HG03354 (cell line): ENCODE measurements around the gene GBE1.

Experiments
- ATAC-seq: cut with Tn5 transposase; IDR thresholded peaks from one replicate; pipeline ENCODE4 v1.9.1; 2021; ENCODE audit warnings: mild to moderate bottlenecking; ENCODE audit not compliant: unreplicated experiment, poor library complexity, severe bottlenecking

The GBE1 gene

DNA sequence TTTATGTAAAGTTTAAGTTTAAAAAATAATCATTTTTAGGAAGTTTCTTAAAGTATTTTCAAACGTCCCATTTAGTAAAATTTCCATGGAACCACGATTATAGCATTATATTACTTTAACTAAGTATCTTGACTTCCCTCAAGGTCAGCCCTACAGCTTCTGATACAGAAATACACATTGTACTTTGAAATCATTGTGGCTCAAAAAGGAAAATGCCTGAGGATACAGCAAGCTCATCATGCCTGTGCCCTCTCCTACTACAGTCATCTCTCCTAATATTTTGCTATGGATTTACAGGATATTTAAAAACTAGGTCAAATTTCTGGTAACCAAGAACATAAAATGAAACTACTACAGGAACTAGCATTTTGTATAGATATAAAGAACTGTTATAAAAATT, 51.8 kb downstream of the GBE1 start:
- ATAC-seq: no peak

DNA sequence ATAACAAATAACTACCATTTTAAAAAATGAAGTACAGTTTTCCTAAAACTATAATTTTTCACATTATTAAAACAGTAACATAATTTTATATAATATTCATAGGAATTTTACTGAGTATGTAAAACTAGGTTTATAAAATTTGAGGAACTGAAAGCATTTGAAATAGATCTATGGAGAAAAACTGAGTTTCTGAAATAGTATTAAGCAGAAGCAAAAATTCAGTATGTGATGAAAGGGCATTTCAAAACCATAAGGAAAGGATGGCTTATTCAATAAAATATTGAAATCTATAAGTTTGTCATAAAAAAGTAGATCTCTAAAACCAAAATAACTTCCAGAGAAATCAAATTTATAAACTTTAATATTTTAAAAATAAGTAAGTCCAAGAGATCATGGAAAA, 53.4 kb downstream of the GBE1 start:
- ATAC-seq: no peak

DNA sequence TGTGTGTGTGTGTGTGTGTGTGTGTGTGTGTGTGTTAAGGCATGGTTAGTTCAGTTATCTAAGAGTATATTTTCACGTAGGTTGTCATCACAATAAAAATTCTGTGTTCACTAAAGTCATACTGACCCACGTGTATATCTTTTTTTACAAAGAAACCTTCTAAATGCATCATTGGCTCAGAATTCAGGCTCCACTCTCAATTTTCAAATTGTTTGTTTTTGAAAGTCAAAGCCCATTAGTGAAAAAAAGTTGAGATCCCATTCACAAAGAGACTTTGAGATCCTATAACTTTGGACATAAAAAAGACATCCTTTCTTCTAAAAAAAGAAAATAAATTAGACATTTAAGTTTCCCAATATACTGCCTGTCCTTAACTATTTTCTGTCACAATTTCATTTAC, 59.3 kb downstream of the GBE1 start:
- no peak for ATAC-seq

GRCh38 chr3:81699536-81700320, 61.7 kb downstream of the GBE1 start:
- no peak for ATAC-seq

DNA sequence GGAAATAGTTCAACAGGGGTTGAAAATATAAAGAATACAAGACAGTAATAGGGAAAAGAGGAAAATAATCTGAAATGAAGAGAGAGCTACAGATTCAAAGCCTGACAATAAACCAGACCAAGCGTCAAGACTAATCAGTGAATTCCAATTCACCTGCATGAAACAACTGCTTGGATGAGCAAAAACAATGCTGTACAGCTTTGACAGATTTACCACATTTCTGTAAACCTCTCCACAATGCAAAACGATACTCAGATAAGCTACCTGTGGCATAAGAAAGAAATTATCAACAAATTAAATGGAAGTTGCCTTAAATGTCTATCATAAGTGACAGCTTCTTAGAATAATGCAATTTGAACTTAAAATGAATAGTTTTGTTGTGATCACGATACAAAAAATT, 65.4 kb downstream of the GBE1 start:
- no peak for ATAC-seq

GRCh38 chr3:81695302-81695701, 66.1 kb downstream of the GBE1 start:
- ATAC-seq: peak; percentile 50

DNA sequence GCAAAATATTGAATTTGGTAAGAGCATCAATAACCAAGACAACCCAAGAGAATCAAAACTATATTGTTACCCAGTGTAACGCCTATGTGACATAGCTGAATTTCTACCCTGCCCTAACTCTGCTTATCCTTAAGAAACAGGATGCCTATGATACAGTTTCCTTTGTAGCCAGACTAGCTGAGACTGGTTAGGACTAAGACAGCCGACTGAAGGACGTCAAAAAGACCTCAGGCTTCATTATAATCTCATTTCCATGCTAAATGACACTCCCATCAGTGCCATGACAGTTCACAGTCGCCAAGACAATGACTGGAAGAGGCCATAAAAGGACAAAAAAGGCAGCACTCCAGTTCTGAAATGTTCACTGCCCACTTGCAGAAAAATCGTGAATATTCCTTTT, 66.8 kb downstream of the GBE1 start:
- no peak for ATAC-seq

DNA sequence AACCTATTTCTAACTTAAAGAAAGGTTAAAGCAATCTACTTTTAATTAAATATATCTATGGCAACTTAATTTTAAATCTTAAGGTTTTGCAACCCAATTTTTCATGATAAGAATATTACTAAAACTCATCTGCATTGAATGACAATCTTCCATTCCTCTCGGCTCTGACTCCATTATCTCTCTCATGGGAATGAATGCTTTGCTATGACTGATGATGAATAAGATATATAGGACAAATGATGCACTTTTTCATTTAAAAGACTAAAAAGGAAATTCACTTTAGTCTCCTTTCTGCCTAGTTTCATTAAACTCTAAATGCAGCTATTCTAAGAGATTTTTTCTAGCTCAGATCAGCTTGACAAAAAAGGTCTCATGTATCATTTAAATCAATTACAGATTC, 68.7 kb downstream of the GBE1 start:
- ATAC-seq: no peak

DNA sequence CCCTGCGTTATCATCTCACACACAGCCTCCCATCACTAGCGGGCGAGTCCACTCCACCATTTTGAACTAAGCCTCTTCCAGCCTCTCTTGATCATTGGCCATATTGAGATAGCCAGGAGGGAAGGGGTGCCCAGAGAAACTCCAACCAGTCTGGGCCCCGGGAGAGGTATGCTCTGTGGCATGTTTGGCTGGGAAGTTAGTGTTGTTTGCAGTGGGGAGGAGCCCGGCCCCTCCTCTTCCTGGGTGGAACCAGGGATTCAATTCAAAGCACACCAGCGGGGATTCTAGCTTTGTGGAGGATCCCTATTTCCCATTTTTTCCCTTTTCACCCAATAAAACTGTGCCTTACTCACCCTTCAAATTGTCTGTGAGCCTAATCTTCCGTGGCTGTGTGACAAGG, 71.8 kb downstream of the GBE1 start:
- ATAC-seq: no peak

DNA sequence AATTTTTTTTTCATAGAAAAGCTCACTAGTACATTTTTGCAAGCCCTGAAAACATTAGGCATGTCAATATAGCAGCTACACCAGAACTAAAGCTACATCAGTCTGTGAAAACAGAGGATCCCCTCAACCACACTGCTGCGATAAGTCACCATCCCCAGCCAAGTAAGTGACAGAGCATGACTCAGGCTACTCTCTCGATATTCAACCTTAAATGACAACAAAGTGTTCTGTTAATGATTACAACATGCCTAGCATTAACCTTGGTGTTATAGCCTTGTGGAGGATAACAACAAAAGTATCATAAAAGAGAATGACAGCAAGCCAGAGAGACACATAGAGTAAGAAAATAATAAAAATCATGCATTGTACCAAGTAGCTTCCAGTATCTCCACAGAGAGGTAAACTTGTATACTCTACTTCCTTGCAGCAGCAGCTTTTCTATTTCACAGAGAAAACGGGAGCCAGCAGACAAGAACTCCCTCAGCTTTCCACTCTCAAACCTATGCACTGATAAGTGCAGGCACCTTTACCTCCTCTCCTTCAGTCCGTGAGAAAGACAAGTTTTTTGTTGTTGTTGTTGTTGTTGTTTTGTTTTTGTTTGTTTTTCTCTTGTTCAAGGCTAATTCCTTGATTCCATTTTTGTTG, 76.6 kb downstream of the GBE1 start:
- ATAC-seq: no peak

- no peak for ATAC-seq
Measured at GRCh38 chr3:81676706-81677456, 84.6 kb downstream of the GBE1 start.

DNA sequence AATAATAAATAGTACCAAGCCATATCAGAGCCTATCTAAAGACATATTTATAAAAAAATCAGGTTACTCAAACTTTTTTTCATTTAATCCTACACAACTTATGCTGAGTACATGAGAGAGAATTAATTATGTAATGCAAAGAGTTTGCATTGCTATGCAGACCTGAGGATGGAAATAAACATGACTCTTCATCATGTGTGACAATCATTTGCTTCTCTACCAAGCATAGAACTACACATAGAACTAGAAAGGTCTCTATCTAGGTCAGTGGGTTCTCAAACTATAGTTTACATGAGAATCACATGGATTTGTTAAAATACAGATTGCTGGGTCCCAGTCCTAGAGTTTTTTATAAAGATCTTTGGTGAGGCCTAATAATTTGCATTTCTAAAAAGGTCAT, 86.8 kb downstream of the GBE1 start:
- no peak for ATAC-seq

DNA sequence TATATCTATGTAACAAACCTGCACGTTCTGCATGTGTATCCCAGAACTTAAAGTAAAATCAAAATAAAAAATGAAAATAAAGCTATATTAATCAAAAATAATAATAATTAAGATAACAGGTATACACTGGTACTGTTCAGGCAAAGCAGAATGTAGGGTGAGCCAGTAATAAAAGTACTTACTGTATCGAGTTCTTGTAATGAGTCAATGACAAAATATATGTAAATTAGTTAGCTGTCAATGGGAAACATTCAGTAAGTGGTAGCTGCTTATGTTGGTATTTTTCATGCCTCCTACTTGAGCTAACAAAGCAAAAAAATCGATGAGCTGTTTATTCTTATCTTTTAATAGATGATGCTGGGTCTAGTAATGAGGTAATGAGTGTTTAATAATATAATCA, 93.2 kb downstream of the GBE1 start:
- ATAC-seq: no peak

DNA sequence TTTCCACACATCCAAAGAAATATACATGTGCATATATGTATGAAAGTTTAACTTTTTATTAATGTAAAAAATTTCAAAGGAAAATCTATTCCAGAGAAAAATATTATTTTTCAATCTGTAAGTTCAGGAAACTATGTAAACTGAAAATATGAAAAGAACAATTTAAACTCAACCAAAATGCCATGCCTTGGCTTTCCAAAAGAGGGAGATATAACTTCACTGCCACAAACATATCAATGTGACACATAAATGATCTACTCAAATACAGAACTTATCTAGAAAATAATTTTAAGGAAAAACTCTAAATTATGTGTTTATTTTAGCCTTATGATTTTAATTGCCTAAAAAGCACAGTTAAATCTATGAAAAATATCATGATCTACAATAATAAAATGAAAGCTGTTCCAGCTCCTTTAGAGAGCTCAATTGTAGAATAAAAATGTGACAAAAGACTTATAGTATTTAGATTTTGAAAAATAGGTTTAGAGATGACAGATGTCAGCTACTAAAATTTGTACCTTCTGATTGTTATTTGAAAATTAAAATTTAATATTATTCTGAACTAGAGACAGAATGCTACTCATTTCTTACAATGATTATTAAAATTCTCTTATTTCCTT, 94.8 kb downstream of the GBE1 start:
- ATAC-seq: no peak

DNA sequence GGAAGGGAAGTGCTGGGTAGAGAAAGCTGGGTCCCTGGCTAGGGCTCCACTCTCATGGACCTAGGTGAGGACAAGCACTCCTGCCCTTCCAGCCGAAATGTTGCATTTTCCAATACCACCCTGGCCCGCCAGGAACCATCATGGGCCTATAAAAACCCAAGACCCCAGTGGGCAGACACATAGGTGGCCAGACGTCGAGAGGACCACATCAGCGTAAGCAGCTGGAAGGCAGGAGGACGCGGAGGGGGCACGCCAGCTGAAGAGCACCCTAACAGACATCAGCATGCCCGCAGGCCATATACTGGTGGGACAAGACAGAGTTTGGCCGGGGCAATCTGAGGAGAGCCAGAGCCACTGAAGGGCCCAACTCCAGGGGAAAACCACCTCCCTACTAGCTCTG, 98.3 kb downstream of the GBE1 start:
- ATAC-seq: no peak

DNA sequence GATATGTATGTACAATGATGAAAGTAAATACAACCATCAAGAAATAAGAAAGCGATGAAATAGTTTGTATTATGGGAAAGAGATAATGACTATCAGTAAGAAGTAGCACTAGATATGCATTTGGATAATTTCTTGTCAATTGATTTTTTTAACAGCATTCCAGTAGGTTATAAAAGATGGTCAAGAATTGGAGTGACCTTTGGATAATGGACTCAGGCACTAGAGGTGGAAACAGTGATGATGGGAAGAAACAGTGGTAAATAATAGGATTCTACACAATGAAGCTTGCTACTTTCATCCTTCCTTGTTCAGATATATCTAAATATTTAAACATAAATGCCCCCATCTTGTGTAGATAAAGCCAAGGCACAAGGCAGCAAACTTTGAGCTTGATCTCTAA, 101.4 kb downstream of the GBE1 start:
- no peak for ATAC-seq

DNA sequence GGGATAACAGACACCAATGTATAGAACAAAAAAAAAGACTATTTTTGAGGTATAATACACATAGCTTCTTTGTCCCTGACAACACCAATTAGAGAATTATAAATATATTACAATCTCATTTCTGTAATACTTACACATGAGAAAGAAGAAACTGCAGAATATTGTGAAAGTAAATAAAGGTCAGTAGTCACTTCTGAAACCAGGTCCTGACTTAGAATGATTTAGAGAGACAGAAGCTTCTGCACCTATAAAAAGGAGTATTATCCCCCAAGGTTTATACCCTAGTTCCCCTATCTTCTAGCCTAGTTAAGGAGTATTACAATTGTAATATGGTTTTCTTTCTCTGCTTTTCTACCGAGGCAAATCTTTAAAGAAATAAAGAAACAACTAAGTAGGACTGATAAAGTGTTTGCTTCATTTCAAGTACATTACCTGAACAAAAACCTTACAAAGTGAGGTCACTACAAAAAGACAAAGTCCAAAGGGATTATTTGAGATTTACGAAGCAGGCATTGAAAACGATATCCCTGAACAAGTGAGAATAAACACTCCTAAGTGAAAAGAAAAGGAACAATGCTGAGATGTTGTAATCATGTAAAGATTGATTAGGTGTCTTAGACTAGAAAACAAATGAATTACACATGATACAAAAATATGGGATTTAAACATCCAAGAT, 103.0 kb downstream of the GBE1 start:
- ATAC-seq: no peak

DNA sequence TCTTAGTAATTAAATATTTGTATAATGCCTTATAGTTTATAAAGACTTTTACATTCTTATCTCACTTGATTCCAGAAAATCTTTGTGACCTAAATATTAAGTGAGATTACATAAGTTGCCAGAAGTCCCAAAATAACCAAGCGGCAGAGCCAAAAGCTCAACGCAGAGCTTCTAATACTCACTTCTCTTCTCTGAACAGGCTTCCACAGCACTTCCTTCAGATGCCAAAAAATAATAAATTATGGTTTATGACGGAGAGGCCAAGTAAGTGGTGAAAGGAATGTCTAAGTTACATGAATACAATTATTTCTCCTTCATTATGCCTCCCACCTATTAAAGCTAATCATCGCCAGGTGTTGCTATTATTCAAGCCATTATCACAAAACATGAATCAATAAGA, 110.3 kb downstream of the GBE1 start:
- no peak for ATAC-seq

- ATAC-seq: no peak
Measured at GRCh38 chr3:81650187-81650586, 111.3 kb downstream of the GBE1 start.

DNA sequence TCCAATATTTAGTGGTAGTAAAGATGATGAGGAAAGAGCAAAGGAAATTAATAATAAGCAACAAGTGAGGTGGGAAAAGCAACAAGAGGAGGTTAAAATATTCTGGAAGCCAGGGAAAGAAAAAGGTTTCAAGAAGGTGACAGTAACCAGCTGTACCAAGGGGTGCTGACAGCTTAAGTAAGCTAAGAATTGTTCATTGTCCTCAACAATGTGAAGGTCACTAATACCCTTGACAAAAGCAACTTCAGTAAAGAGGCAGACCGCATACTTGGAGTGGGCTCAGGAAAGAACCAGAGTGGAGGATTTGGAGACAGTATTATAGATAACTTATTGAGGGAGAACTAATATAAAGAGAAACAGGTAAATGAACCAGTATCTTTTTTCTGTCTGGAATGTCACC, 116.2 kb downstream of the GBE1 start:
- no peak for ATAC-seq
